ENCODE data around the gene AMPD2. TPM values are rescaled to one million over a fixed set of nuclear protein-coding genes. Genes with fewer than 3 reads are reported as not detected.

Gene AMPD2
- total RNA-seq, 1 experiment from 2014 or later, result 79.8 TPM

GRCh38 chr1:109644670-109645069 lies 25.0 kb downstream of the AMPD2 start:
- TF ChIP-seq ATF6 (CRISPR knock-in tag; IDR thresholded peaks at IDR 0.05) (no peak), MAX (CRISPR knock-in tag; IDR thresholded peaks at IDR 0.05) (no peak), AFF4 (CRISPR knock-in tag; IDR thresholded peaks at IDR 0.05; ENCODE audit: borderline replicate concordance) (no peak), ESRRA (CRISPR knock-in tag; IDR thresholded peaks at IDR 0.05; ENCODE audit: borderline replicate concordance) (no peak), MYBL2 (CRISPR knock-in tag; IDR thresholded peaks at IDR 0.05) (no peak), ATF2 (CRISPR knock-in tag; IDR thresholded peaks at IDR 0.05; ENCODE audit: borderline replicate concordance, low read depth) (no peak), PRDM15 (CRISPR knock-in tag; IDR thresholded peaks at IDR 0.05) (no peak), ZBTB21 (CRISPR knock-in tag; IDR thresholded peaks at IDR 0.05; ENCODE audit: borderline replicate concordance) (no peak), JAZF1 (CRISPR knock-in tag; IDR thresholded peaks at IDR 0.05) (no peak), CREB1 (CRISPR knock-in tag; IDR thresholded peaks at IDR 0.05) (no peak), NFATC4 (CRISPR knock-in tag; IDR thresholded peaks at IDR 0.05) (no peak), GRHL2 (CRISPR knock-in tag; IDR thresholded peaks at IDR 0.05; ENCODE audit: insufficient replicate concordance, severe bottlenecking) (no peak), ATF3 (CRISPR knock-in tag; conservative IDR thresholded peaks at IDR 0.05) (no peak), CREM (CRISPR knock-in tag; IDR thresholded peaks at IDR 0.05) (no peak), ZSCAN18 (CRISPR knock-in tag; IDR thresholded peaks at IDR 0.05) (no peak), PRRX2 (CRISPR knock-in tag; IDR thresholded peaks at IDR 0.05) (no peak)
- DNase-seq (ENCODE audit: low spot score), result no peak
- ChIA-PET CTCF (interaction anchor here (0.6 to 6.8 kb wide), 7 partner anchors 7 to 340 kb away, joined by 3 to 188 read pairs (median 3); partner anchors contain the start of genes AHCYL1 and GSTM4), POLR2A (interaction anchor here (0.7 kb wide), 1 partner anchor 131 kb away, joined by 4 read pairs; no protein-coding TSS in a partner anchor)
- Mint-ChIP-seq H3K27ac (no peak overlapping the region), H3K27me3 (ENCODE audit: low read depth) (peaks cover 5% of the 10 kb centered on the region; the same call in 1 of the 2 replicates), H3K36me3 (no peaks in the 10 kb centered on the region), H3K4me3 (no peak overlapping the region), H3K9me3 (no peaks in the 10 kb centered on the region), H3K4me1 (peaks cover 7% of the 10 kb centered on the region)
- ATAC-seq, result no peak
